Central memory CD8-positive, alpha-beta T cell (primary cell): Measurements from ENCODE around the gene PAFAH2.

Experiments
- ATAC-seq: fragments of 150-1000 bp; cut with Tn5 transposase; replicated peaks from 2 replicates; pipeline ENCODE4 v1.10.0; 2022; ENCODE audit warnings: mild to moderate bottlenecking, moderate FRiP score, moderate number of reproducible peaks; ENCODE audit not compliant: poor library complexity, severe bottlenecking; ENCODE audit errors: extremely low read depth
- DNase-seq, 2 donors: peaks; one replicate each; pipeline ENCODE4 v3.0.0; 2021; ENCODE audit warnings: low spot score in 2 of 2
- H3K27ac Mint-ChIP-seq: one replicate; pipeline ENCODE4 v1.8.0; 2022; ENCODE audit warnings: low read depth, mild to moderate bottlenecking, moderate library complexity, mixed read lengths
- H3K27me3 Mint-ChIP-seq: one replicate; pipeline ENCODE4 v1.8.0; 2022; ENCODE audit warnings: mixed read lengths
- H3K36me3 Mint-ChIP-seq: one replicate; pipeline ENCODE4 v1.8.0; 2022; ENCODE audit warnings: mild to moderate bottlenecking, moderate library complexity, mixed read lengths; ENCODE audit not compliant: insufficient read depth
- H3K4me1 Mint-ChIP-seq: one replicate; pipeline ENCODE4 v1.8.0; 2022; ENCODE audit warnings: mixed read lengths
- H3K4me3 Mint-ChIP-seq: one replicate; pipeline ENCODE4 v1.8.0; 2022; ENCODE audit warnings: mild to moderate bottlenecking, moderate library complexity, mixed read lengths
- H3K9me3 Mint-ChIP-seq: one replicate; pipeline ENCODE4 v1.8.0; 2022; ENCODE audit warnings: mixed read lengths

PAFAH2 gene

GRCh38 chr1:26027716-26028489 lies 30.0 kb upstream of the PAFAH2 start:
- Mint-ChIP-seq H3K27me3 (peaks cover 10% of the 10 kb centered on the region), H3K36me3 (no peaks in the 10 kb centered on the region), H3K27ac (peak overlapping the region; percentile 4), H3K9me3 (no peaks in the 10 kb centered on the region), H3K4me1 (no peaks in the 10 kb centered on the region), H3K4me3 (no peak overlapping the region)
- DNase-seq (no peak), ATAC-seq (no peak)

DNA sequence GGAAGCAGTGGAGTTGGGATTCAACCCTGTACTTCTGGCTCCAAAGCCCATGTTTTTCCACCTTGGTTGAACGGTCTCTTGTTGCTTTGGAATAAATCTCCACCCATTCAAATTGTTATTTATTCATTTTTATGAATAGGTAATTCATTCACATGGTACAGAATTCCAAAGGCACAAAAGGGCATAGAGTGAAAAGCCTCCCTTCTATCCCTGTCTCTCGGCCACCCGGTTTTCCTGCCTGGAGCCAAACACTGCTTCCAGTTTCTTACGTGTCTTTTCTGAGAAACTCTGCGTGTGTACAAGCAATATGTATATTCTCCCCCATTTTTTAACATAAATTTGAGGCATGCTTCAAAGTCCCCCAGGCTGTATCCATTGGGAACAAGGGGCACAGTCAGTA lies 27.7 kb upstream of the PAFAH2 start:
- Mint-ChIP-seq H3K27ac (no peak overlapping the region), H3K9me3 (no peaks in the 10 kb centered on the region), H3K4me3 (no peak overlapping the region), H3K27me3 (peaks cover 8% of the 10 kb centered on the region), H3K4me1 (no peaks in the 10 kb centered on the region), H3K36me3 (no peaks in the 10 kb centered on the region)
- ATAC-seq = no peak
- DNase-seq = no peak

GRCh38 chr1:26025060-26025459 lies 27.2 kb upstream of the PAFAH2 start:
- H3K36me3 Mint-ChIP-seq = no peaks in the 10 kb centered on the region
- peaks cover 7% of the 10 kb centered on the region for H3K27me3 Mint-ChIP-seq
- H3K4me3 Mint-ChIP-seq = no peak overlapping the region
- H3K9me3 Mint-ChIP-seq = no peaks in the 10 kb centered on the region
- ATAC-seq = no peak
- H3K27ac Mint-ChIP-seq = no peak overlapping the region
- H3K4me1 Mint-ChIP-seq = no peaks in the 10 kb centered on the region
- DNase-seq = no peak

GRCh38 chr1:26023826-26024225 lies 26.0 kb upstream of the PAFAH2 start:
- Mint-ChIP-seq H3K4me1 (no peaks in the 10 kb centered on the region), H3K36me3 (no peaks in the 10 kb centered on the region), H3K9me3 (no peaks in the 10 kb centered on the region), H3K27me3 (peaks cover 7% of the 10 kb centered on the region), H3K4me3 (no peak overlapping the region), H3K27ac (no peak overlapping the region)
- no peak for DNase-seq
- ATAC-seq = no peak

DNA sequence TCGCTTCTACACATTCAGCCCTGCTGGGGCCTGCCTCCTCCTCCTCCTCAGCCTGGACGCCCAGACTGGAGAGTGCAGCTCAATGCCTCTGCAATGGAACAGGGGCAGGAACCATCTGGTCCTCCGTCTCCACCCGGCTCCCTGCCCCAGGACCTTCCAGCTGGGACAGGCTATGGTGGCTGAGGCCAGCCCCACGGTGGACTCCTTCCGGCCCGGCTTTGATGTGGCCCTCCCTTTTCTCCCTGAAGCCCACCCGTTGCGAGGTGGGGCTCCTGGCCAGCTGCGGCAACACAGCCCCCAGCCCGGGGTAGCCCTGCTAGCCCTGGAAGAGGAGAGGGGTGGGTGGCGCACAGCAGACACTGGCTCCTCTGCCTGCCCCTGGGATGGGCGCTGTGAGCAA lies 25.1 kb upstream of the PAFAH2 start:
- Mint-ChIP-seq H3K4me3 (no peak overlapping the region), H3K27me3 (peaks cover 7% of the 10 kb centered on the region), H3K9me3 (no peaks in the 10 kb centered on the region), H3K27ac (no peak overlapping the region), H3K36me3 (no peaks in the 10 kb centered on the region), H3K4me1 (no peaks in the 10 kb centered on the region)
- DNase-seq (no peak), ATAC-seq (no peak)

DNA sequence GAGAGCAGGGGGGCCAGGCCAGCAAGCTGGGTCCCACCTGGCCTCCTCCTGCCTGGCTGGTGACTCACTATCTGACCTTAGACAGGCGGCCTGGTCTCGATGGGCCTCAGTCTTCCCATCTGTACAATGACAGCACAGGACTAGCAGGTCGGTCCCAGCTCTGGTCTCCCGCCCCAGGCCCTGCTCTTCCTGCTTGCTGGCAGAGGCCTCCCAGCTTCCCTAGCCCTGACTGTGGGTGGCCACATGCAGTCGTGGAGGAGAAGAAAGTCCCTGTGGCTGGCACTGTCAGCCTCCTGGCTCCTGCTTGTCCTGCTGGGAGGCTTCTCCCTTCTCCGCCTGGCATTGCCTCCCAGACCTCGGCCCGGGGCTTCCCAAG lies 24.5 kb upstream of the PAFAH2 start:
- peaks cover 7% of the 10 kb centered on the region for H3K27me3 Mint-ChIP-seq
- no peak overlapping the region for H3K27ac Mint-ChIP-seq
- no peaks in the 10 kb centered on the region for H3K36me3 Mint-ChIP-seq
- H3K9me3 Mint-ChIP-seq = no peaks in the 10 kb centered on the region
- no peak overlapping the region for H3K4me3 Mint-ChIP-seq
- H3K4me1 Mint-ChIP-seq = no peaks in the 10 kb centered on the region
- no peak for ATAC-seq
- DNase-seq = no peak

DNA sequence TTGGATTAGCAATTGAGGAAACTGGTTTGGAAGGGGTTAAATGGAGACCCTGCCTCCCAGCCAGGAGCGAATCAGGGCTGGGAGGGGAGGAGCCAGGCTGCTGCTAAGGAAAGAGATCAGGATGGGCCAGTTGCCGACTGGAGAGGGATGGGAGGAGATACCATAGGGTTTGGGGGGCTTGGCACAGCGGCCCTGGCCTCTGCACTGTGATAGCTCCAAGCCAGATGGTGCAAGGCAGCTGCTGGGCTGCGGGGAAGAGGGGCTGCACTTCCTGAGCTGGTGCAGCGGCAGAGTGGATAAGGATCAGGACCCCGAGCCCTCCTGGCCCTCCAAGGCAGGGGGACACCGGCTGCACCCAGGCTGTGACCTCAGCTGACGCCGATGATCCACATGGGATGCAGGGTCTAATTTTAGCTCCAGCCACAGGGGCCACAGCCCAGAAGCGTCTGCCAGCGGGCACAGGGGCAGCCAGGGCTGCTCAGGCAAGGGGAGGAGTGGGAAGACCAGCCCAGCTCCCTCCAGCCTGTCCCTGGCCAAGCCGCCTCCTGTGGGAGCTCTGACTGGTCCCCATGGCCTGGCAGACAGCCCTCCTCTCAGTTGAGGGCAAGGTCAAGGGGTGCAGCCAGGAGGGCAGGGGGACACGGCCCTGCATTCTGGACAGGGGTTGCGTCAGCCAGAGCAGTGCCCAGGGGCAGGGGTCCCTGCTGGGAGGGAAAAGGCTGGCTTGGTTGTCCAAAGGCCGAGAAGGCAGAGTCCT lies 24.0 kb upstream of the PAFAH2 start, which contains the start of gene EXTL1:
EXTL1 (plus strand) TSS at position 129 of the 757 bp plus-strand sequence. CDS start 872 bp downstream, outside the sequence.
- Mint-ChIP-seq H3K36me3 (no peaks in the 10 kb centered on the region), H3K27me3 (peaks cover 7% of the 10 kb centered on the region), H3K4me1 (no peaks in the 10 kb centered on the region), H3K4me3 (no peak within 1 kb of the TSS), H3K9me3 (no peaks in the 10 kb centered on the region), H3K27ac (no peak within 1 kb of the TSS)
- DNase-seq (no peak), ATAC-seq (no peak)

- Mint-ChIP-seq H3K27ac (no peak overlapping the region), H3K36me3 (no peaks in the 10 kb centered on the region), H3K27me3 (peaks cover 7% of the 10 kb centered on the region), H3K4me1 (no peaks in the 10 kb centered on the region), H3K4me3 (no peak overlapping the region), H3K9me3 (no peaks in the 10 kb centered on the region)
- ATAC-seq (no peak), DNase-seq (no peak)
These were observed 23.2 kb upstream of the PAFAH2 start for GRCh38 chr1:26020941-26021646.

DNA sequence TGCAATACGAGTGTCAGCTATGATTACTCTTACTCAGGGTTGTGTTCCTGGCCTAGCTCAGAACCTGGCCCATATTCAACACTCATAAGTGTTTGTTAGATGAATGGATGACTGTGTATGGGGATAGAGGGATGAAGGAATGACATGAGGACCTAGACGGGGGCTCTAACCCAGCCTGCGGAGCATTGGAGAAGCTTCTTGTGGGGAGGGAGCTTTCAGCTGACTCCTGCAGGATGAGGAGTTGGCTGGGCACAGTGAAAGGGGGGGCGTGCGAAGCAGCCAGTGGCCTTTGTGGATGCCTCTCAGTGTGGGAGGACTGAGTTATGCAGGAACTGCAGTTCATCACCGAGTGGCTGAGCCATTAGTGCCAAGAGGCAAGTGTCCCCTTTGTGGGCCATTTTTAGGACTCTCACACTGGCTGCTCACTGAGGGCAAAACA lies 22.5 kb upstream of the PAFAH2 start:
- no peak overlapping the region for H3K4me3 Mint-ChIP-seq

GRCh38 chr1:26019641-26020315 lies 21.9 kb upstream of the PAFAH2 start:
- Mint-ChIP-seq H3K4me1 (no peaks in the 10 kb centered on the region), H3K9me3 (no peaks in the 10 kb centered on the region), H3K4me3 (no peak overlapping the region), H3K27ac (no peak overlapping the region), H3K36me3 (no peaks in the 10 kb centered on the region), H3K27me3 (peaks cover 7% of the 10 kb centered on the region)
- no peak for ATAC-seq
- no peak for DNase-seq

More for the DNA sequence above, 22.5 kb upstream of the PAFAH2 start:
- H3K36me3 Mint-ChIP-seq = no peaks in the 10 kb centered on the region
- no peaks in the 10 kb centered on the region for H3K9me3 Mint-ChIP-seq
- peaks cover 7% of the 10 kb centered on the region for H3K27me3 Mint-ChIP-seq
- H3K4me1 Mint-ChIP-seq = no peaks in the 10 kb centered on the region
- ATAC-seq (no peak), DNase-seq (no peak)
- H3K27ac Mint-ChIP-seq = no peak overlapping the region

DNA sequence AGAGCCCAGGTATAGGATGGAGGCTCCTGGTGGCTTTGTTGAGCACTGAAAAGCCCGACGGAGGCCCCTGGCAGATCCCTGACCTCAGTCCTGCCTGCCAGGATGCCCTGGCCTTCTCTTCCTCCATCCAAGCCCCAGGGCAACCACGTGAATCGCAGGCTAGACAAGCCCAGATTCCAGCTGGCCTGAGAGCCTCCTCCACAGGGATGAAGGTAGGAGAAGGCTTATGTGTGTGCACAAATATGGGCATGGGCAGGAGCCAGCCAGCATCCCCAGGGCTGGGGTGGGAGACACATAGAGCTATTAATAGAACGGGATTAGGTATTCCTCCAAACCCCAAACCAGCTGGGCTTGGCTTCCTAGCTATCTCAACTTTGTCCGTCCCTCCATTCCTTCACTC lies 19.7 kb upstream of the PAFAH2 start:
- ATAC-seq (no peak), DNase-seq (no peak)
- H3K27me3 Mint-ChIP-seq = peaks cover 7% of the 10 kb centered on the region
- no peaks in the 10 kb centered on the region for H3K9me3 Mint-ChIP-seq
- H3K36me3 Mint-ChIP-seq = no peaks in the 10 kb centered on the region
- H3K27ac Mint-ChIP-seq = no peak overlapping the region
- no peaks in the 10 kb centered on the region for H3K4me1 Mint-ChIP-seq
- H3K4me3 Mint-ChIP-seq = no peak overlapping the region

DNA sequence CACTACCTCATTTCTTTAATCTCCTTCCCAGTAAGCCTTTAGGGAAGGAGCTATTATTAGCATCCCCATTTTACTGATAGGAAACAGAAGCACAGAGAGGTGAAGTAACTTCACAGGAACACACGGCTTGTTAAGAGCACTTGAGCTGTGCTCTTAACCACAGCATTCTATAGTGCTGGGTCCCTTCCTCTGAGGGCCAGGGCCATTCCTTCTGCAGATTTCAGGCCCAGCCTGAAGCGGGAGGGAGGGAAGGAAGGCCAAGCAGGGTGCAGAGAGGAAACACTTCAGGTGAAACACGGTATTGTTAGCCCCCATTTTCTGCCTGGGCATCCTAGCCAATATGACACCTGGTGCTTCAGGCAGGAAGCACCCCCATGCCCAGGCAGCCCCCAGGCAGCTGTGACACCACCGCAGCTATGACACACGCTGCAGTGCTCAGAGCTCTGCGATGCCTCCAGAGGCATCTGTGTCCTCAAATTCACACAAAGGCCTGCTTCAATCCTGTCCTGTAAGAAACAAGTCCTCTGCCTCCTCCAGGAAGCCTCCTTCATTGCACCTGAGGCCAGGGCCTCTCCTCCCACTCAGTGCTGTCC lies 19.2 kb upstream of the PAFAH2 start:
- no peaks in the 10 kb centered on the region for H3K9me3 Mint-ChIP-seq
- peaks cover 7% of the 10 kb centered on the region for H3K27me3 Mint-ChIP-seq
- no peaks in the 10 kb centered on the region for H3K36me3 Mint-ChIP-seq
- no peak overlapping the region for H3K27ac Mint-ChIP-seq
- ATAC-seq = no peak
- H3K4me1 Mint-ChIP-seq = no peaks in the 10 kb centered on the region
- no peak for DNase-seq
- no peak overlapping the region for H3K4me3 Mint-ChIP-seq
